ENCODE results near the gene INSR.
"Not testable (repeated sequence)": the region's sequence is repeated elsewhere in the genome, so short reads cannot be mapped to it uniquely, and the experiment has no call there.

Gene INSR

GRCh38 chr19:7293762-7294557 is at the start of gene INSR:
INSR (minus strand) TSS chr19:7294414; CDS start chr19:7293891, 523 bp downstream.
- DNase-seq (ENCODE audit: low spot score) = peak; percentile 89

GRCh38 chr19:7342143-7342542 is 47.9 kb upstream of the INSR start:
- DNase-seq (ENCODE audit: low spot score) = no peak

GRCh38 chr19:7340959-7341837 is 47.0 kb upstream of the INSR start:
- peak; percentile 95 for DNase-seq (ENCODE audit: low spot score)

GRCh38 chr19:7337380-7338194 is 43.4 kb upstream of the INSR start:
- peak; percentile 97 for DNase-seq (ENCODE audit: low spot score)

- no peak for DNase-seq (ENCODE audit: low spot score)
These were observed 42.2 kb upstream of the INSR start for GRCh38 chr19:7336321-7336973.

- DNase-seq (ENCODE audit: low spot score) = no peak
These were observed 39.2 kb upstream of the INSR start for GRCh38 chr19:7333198-7334118.

- DNase-seq (ENCODE audit: low spot score) = no peak
These were observed 37.2 kb upstream of the INSR start for GRCh38 chr19:7331446-7331845.

- peak; percentile 46 for DNase-seq (ENCODE audit: low spot score)
These were observed 34.4 kb upstream of the INSR start for GRCh38 chr19:7328647-7329046.

- DNase-seq (ENCODE audit: low spot score) = no peak
These were observed 33.6 kb upstream of the INSR start for GRCh38 chr19:7327802-7328201.

GRCh38 chr19:7326105-7326877 is 32.1 kb upstream of the INSR start:
- peak; percentile 67 for DNase-seq (ENCODE audit: low spot score)

- DNase-seq (ENCODE audit: low spot score) = no peak
These were observed 24.0 kb upstream of the INSR start for GRCh38 chr19:7318176-7318575.

GRCh38 chr19:7312816-7313215 is 18.6 kb upstream of the INSR start:
- no peak for DNase-seq (ENCODE audit: low spot score)

GRCh38 chr19:7311911-7312310 is 17.7 kb upstream of the INSR start:
- no peak for DNase-seq (ENCODE audit: low spot score)

- not testable (repeated sequence) for DNase-seq (ENCODE audit: low spot score)
These were observed 14.1 kb upstream of the INSR start for GRCh38 chr19:7308327-7308726.

- no peak for DNase-seq (ENCODE audit: low spot score)
These were observed 13.5 kb upstream of the INSR start for GRCh38 chr19:7307590-7308218.

- DNase-seq (ENCODE audit: low spot score) = no peak
These were observed 10.0 kb upstream of the INSR start for GRCh38 chr19:7304200-7304599.

- no peak for DNase-seq (ENCODE audit: low spot score)
These were observed 9.3 kb upstream of the INSR start for GRCh38 chr19:7303470-7303869.

GRCh38 chr19:7301525-7301924 is 7.3 kb upstream of the INSR start:
- no peak for DNase-seq (ENCODE audit: low spot score)

GRCh38 chr19:7297742-7298141 is 3.5 kb upstream of the INSR start:
- no peak for DNase-seq (ENCODE audit: low spot score)

All from NAMALWA (cell line).